HG02943 (cell line): ENCODE measurements around the gene PDE4B.

ENCODE experiments used
- ATAC-seq: cut with Tn5 transposase; IDR thresholded peaks from one replicate; pipeline ENCODE4 v1.9.1; 2021; ENCODE audit warnings: mild to moderate bottlenecking, low read depth, moderate library complexity; ENCODE audit not compliant: unreplicated experiment

PDE4B gene

GRCh38 chr1:66346057-66346795, 553.5 kb downstream of the PDE4B start:
- no peak for ATAC-seq

- ATAC-seq: no peak
These were observed 554.2 kb downstream of the PDE4B start for GRCh38 chr1:66346873-66347272.

GRCh38 chr1:66348776-66349175, 556.1 kb downstream of the PDE4B start:
- ATAC-seq: no peak

- ATAC-seq: no peak
These were observed 556.5 kb downstream of the PDE4B start for GRCh38 chr1:66349242-66349641.

GRCh38 chr1:66350001-66350547, 557.4 kb downstream of the PDE4B start:
- peak; percentile 48 for ATAC-seq

- ATAC-seq: peak; percentile 36
These were observed 558.8 kb downstream of the PDE4B start for GRCh38 chr1:66351478-66351877.

- ATAC-seq: peak; percentile 45
These were observed 559.2 kb downstream of the PDE4B start for GRCh38 chr1:66351913-66352312.

- no peak for ATAC-seq
These were observed 560.1 kb downstream of the PDE4B start for GRCh38 chr1:66352792-66353191.

GRCh38 chr1:66353257-66353656, 560.6 kb downstream of the PDE4B start:
- ATAC-seq: no peak

- no peak for ATAC-seq
These were observed 561.9 kb downstream of the PDE4B start for GRCh38 chr1:66354311-66355201.

GRCh38 chr1:66355756-66356155, 563.1 kb downstream of the PDE4B start:
- no peak for ATAC-seq

- no peak for ATAC-seq
These were observed 563.9 kb downstream of the PDE4B start for GRCh38 chr1:66356605-66357004.

GRCh38 chr1:66357021-66357420, 564.3 kb downstream of the PDE4B start:
- ATAC-seq: no peak

GRCh38 chr1:66357478-66358197, 564.9 kb downstream of the PDE4B start:
- no peak for ATAC-seq

GRCh38 chr1:66359269-66359668, 566.6 kb downstream of the PDE4B start:
- ATAC-seq: no peak

- ATAC-seq: no peak
These were observed 567.1 kb downstream of the PDE4B start for GRCh38 chr1:66359815-66360214.

- no peak for ATAC-seq
These were observed 567.6 kb downstream of the PDE4B start for GRCh38 chr1:66360285-66360724.

- ATAC-seq: peak; percentile 57
These were observed 572.1 kb downstream of the PDE4B start for GRCh38 chr1:66364578-66365391.

- ATAC-seq: no peak
These were observed 572.9 kb downstream of the PDE4B start for GRCh38 chr1:66365635-66366034.

GRCh38 chr1:66366634-66367033, 573.9 kb downstream of the PDE4B start:
- no peak for ATAC-seq
